Mesodermal cell (in vitro differentiated cells): ENCODE measurements around the gene SNX30.

ENCODE experiments used
- H3K27ac ChIP-seq: 2 replicates; pipeline ENCODE4 v1.7.0; 2013; ENCODE audit warnings: mild to moderate bottlenecking, low read depth, low read length, moderate library complexity; ENCODE audit not compliant: severe bottlenecking
- H3K36me3 ChIP-seq: 2 replicates; pipeline ENCODE4 v1.7.1; 2013; ENCODE audit warnings: mild to moderate bottlenecking, low read length, moderate library complexity; ENCODE audit not compliant: control insufficient read depth, insufficient read depth
- H3K4me1 ChIP-seq: one replicate; pipeline ENCODE4 v1.7.1; 2013; ENCODE audit warnings: mild to moderate bottlenecking, low read length; ENCODE audit not compliant: insufficient read depth, control insufficient read depth, poor library complexity, severe bottlenecking
- H3K4me3 ChIP-seq: 2 replicates; pipeline ENCODE4 v1.7.0; 2013; ENCODE audit warnings: low read length, control low read depth, mild to moderate bottlenecking; ENCODE audit not compliant: insufficient read depth, poor library complexity, severe bottlenecking; ENCODE audit errors: extremely low read depth
- H3K9me3 ChIP-seq: 2 replicates; pipeline ENCODE4 v1.7.1; 2013; ENCODE audit warnings: mild to moderate bottlenecking, low read length, moderate library complexity; ENCODE audit not compliant: control insufficient read depth
- WGBS, 2 experiments: methylation state at CpG; one replicate each; pipeline ENCODE4 v1.1.5; 2013; ENCODE audit warnings: missing lambda C conversion rate in 2 of 2; ENCODE audit not compliant: insufficient coverage in 2 of 2; 5-methylcytosine and 5-hydroxymethylcytosine counted together

SNX30 gene

DNA sequence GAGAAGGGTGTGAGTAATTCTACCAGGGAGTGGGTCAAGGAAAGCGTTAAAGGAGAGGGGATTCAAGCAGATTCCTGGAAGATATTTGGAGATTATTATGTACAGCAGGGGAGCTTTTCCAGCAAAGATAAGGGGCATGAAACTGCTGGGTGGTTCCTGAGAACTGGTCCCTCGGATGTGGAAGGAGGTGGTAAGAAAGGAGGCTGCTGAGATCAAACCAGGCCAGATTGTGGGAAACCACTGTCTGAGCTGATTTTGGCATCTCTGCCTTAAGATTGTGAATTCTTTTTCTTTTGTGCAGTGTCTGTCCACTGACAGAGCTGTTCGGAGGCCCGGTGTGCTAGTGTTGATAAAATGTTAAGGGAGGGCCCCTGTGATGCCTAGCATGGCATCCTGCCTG lies 45.4 kb downstream of the SNX30 start:
- no peaks in the 10 kb centered on the region for H3K4me1 ChIP-seq
- H3K9me3 ChIP-seq = no peaks in the 10 kb centered on the region
- 58 to 82% methylated on average over 2 to 4 of the region's 4 CpGs for WGBS, 2 experiments
- H3K4me3 ChIP-seq = no peak overlapping the region
- no peak overlapping the region for H3K27ac ChIP-seq
- H3K36me3 ChIP-seq = no peaks in the 10 kb centered on the region

DNA sequence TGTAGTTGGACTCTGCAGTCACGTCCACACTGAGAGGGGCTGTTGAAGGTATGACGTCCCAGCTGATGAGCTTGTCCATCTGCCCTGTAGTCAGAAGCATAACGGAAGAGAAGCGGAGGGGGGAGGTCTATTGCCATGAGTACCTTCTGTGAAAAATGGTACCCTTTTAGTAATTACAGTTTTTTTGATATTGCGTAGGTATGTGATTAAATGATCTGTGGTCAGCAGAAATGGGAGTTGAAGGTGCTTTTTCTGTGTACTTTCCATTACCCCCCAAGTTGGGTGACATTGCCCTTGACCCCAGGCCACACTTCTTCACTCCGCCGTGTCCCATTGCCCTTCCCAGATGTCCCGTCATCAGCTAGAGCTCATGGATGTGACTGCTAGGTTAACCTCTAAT lies 45.9 kb downstream of the SNX30 start:
- WGBS, 2 experiments = 95 to 100% methylated on average over 6 of the region's 8 CpGs
- H3K9me3 ChIP-seq = no peaks in the 10 kb centered on the region
- no peak overlapping the region for H3K4me3 ChIP-seq
- no peaks in the 10 kb centered on the region for H3K36me3 ChIP-seq
- H3K4me1 ChIP-seq = no peaks in the 10 kb centered on the region
- H3K27ac ChIP-seq = no peak overlapping the region

DNA sequence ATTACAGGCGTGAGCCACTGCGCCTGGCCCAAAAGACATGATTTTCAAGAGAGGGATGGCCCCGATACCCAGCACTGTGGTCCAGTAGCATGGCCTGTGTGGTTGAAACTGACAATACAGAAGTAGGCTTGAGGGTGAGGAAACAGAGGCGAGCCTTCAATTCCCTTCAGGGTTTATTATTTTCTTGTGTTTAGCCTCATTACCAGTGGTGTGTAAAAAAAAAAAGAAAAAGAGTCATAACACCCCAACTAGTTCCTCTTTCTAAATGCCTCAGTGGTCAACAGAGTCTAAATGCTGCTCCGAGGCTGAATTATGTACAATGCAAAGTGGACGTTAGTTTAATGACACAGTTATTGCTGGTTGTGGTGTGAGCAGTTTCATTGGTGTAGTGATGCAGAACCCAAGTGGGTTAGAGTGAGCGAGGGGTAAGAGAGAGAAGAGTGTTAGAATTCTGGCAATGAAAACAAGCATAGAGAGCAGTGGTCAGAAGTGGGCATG lies 58.8 kb downstream of the SNX30 start:
- no peak overlapping the region for H3K4me3 ChIP-seq
- WGBS, 2 experiments = 90 to 95% methylated on average over 6 of the region's 7 CpGs
- H3K36me3 ChIP-seq = peaks cover 9% of the 10 kb centered on the region
- peaks cover 18% of the 10 kb centered on the region for H3K4me1 ChIP-seq
- H3K9me3 ChIP-seq = no peaks in the 10 kb centered on the region
- no peak overlapping the region for H3K27ac ChIP-seq

DNA sequence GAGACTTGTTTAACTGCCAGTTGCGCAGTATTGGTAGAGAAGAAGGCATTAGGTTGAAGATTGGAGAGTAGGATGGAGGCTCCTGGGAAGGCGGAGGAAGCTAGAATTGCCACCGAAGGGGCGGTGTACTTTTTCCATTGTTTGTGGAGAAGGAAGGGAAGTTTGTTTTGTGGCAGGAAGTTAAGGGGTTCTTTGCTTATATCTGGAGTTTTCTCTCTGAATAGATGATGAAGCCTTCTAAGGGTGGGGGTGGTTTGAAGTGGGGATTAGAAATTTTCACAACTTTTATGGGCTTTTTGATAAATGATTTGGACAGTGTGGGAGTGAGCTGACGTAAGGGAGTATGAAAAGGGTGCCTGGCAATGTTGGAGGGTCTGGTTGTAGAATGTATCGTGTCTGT lies 59.3 kb downstream of the SNX30 start:
- peaks cover 18% of the 10 kb centered on the region for H3K4me1 ChIP-seq
- peaks cover 4% of the 10 kb centered on the region for H3K36me3 ChIP-seq
- WGBS, 2 experiments = 82 to 84% methylated on average over 6 of the region's 6 CpGs
- no peaks in the 10 kb centered on the region for H3K9me3 ChIP-seq
- no peak overlapping the region for H3K4me3 ChIP-seq
- H3K27ac ChIP-seq = no peak overlapping the region

DNA sequence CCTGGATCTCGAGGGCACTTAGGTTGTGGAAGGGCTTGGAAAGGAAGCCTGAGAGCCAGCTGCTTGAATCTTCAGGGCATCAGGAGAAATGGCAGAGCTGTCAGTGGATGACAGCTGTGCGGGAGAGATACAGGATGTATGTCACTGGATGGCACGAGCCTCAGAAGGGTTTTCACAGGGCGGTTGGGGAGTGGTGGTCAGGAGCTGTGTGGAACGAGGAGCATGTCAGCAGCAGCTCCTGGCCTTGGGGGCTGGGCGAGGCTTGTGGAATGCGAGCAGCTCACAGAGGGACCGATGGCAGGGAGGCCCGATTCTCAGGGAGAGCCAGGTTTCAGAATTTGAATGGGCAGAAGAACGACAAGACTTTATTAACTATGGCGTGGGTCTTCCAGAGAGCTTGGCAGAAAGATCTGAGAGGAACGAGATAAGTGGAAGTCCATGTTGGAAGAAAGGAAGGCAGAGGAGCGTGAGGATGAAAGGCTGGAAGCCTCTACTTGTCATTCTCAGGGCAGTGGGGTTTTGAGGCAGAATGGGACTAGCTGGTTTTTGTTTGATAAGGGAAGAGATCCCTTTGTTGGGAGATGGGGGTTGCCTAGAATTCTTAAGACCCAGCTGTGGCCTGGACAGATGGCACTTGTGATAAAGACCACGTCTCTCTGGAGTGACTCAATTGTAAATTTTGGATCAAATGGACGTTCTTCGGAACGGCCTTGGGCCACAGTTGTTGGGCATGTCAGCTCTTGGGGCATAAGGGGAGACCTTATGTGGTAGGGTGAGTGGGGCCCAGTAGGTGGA lies 60.3 kb downstream of the SNX30 start:
- H3K4me1 ChIP-seq = peaks cover 18% of the 10 kb centered on the region
- H3K4me3 ChIP-seq = no peak overlapping the region
- 74 to 75% methylated on average over 17 of the region's 17 CpGs for WGBS, 2 experiments
- no peak overlapping the region for H3K27ac ChIP-seq
- H3K36me3 ChIP-seq = peaks cover 4% of the 10 kb centered on the region
- no peaks in the 10 kb centered on the region for H3K9me3 ChIP-seq

DNA sequence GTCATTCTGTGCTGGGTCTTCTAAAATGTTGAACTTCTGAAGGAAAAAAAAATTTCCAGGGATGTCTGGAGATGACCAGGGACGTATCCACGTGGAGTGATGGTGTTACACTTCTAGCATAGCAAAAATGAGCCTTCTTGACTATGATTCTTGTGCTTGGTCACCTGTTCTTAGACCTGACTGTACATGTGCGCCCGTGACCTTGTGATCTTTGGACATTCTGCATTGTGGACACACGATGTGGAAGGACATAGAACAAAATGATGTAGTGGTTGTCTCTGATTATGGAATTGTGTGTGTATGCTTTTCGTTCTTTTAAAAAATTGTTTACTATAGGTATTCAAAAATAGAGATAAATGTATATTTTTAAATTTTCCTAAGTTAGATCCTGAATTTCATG lies 61.0 kb downstream of the SNX30 start:
- H3K9me3 ChIP-seq = no peaks in the 10 kb centered on the region
- H3K36me3 ChIP-seq = peaks cover 4% of the 10 kb centered on the region
- no peak overlapping the region for H3K4me3 ChIP-seq
- no peak overlapping the region for H3K27ac ChIP-seq
- WGBS, 2 experiments = 99 to 100% methylated on average over 4 of the region's 6 CpGs
- peaks cover 18% of the 10 kb centered on the region for H3K4me1 ChIP-seq

DNA sequence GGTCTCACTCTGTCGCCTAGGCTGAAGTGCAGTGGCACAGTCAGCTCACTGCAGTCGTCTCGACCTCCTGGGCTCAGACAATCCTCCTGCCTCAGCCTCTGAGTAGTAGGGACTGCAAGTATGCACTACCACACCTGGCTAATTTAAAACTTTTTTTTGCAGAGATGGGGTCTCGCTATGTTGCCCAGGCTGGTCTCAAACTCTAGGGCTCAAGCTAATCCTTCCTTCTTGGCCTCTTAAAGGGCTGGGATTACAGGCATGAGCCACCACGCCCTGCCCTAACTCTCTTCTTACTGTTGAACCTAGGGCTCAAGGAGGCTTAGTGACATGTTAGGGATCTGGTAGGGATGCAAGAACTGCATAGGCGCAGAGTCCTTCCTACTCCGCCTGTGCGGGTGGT lies 65.3 kb downstream of the SNX30 start:
- Histone ChIP-seq H3K27ac (no peak overlapping the region), H3K9me3 (no peaks in the 10 kb centered on the region), H3K4me1 (peaks cover 6% of the 10 kb centered on the region), H3K36me3 (peaks cover 7% of the 10 kb centered on the region), H3K4me3 (no peak overlapping the region)
- 82 to 90% methylated on average over 4 to 5 of the region's 8 CpGs for WGBS, 2 experiments

DNA sequence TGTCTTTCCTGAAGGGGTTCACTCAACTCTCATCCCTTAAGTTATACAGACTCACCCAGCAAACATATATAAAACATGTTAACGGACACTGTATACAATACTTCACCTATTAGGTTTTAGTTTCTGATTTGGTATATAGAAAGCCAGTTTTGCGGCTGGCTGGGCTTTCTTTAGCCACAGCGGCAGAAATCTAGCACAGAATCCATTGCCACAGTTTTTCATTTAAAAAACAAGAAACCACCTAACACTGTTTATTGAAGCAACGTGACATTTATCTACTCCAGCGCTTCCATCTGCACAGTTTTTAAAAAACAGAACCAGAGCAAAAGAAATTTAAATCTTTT lies 67.3 kb downstream of the SNX30 start:
- Histone ChIP-seq H3K36me3 (peaks cover 7% of the 10 kb centered on the region), H3K9me3 (no peaks in the 10 kb centered on the region), H3K4me1 (no peaks in the 10 kb centered on the region), H3K27ac (no peak overlapping the region), H3K4me3 (no peak overlapping the region)
- 80 to 100% methylated on average over 1 to 4 of the region's 5 CpGs for WGBS, 2 experiments

DNA sequence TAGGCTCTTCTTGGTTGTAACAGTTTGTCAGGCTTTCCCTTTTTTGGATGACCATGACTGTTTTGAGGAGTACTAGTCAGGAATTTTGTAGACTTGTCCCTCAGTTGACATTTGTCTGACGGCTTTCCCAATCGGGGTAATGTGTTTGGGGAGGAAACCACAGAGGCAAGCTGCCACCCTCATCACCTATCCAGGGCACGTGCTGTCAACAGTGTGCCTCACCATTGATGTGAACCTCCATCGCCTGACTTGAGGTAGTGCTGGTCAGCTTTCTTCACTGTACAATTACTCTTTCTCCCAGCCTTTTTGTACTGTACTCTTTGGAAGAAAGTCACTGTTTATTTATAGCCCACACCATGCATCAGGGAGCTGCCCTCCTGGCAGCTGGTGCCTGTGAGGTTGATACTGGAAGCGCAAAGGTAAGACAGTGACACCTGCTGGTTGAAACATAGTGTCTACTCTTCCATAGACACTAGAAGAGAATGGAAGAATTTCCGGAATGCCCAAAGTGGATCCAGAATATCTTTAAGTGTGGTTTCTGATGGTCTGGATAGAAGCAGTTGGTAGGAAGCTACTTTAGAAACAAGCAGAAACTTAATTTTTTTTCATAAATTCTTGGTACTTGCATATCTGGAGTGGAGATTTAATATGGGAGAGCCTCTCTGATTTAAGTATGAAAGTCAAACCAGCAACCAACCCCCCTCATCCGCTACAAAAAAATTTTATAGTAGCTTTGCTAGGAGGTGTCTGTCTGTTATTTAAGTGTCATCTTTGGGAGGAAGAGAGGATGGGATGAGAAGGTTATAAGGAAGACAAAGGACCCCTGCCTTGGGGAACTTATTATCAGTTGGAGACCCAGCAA lies 69.3 kb downstream of the SNX30 start:
- Histone ChIP-seq H3K4me3 (no peak overlapping the region), H3K27ac (no peak overlapping the region), H3K4me1 (no peaks in the 10 kb centered on the region), H3K36me3 (peaks cover 7% of the 10 kb centered on the region), H3K9me3 (no peaks in the 10 kb centered on the region)
- 85 to 89% methylated on average over 3 to 4 of the region's 7 CpGs for WGBS, 2 experiments

DNA sequence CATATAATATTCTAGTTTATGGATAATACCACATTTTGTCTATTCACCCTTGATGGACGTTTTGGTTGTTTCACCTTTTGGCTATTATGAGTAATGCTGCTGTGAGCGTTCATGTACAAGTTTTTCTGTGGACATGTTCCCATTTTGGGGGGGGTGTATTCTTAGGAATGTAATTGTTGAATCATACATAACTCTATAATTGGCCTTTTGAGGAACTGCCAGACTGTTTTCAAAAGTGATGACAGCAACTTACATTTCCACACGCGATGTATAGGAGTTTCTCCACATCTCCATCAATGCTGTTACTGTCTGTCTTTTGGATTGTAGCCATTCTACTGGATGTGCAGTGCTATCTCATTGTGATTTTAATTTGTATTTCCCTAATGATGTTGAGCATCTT lies 70.3 kb downstream of the SNX30 start:
- H3K4me3 ChIP-seq = no peak overlapping the region
- H3K9me3 ChIP-seq = no peaks in the 10 kb centered on the region
- H3K36me3 ChIP-seq = peaks cover 7% of the 10 kb centered on the region
- no peaks in the 10 kb centered on the region for H3K4me1 ChIP-seq
- H3K27ac ChIP-seq = no peak overlapping the region
- WGBS, 2 experiments = 92% methylated on average over 2 of the region's 4 CpGs; no CpG with 5 or more reads in 1 of the 2 experiments

DNA sequence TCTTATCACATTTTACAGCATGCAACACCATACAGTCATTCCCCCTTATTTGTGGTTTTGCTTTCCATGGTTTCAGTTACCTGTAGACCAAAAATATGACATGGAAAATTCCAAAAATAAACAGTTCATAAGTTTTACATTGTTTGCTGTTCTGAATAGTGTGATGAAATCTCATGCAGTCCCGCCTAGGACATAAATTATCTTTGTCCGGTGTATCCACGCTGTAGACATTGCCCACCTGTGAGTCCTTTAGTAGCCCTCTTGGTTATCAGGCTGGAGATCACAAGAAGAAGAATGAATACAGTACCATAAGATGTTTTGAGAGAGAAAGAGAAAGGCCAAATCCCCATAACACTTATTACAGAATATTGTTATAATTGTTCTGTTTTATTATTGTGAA lies 72.1 kb downstream of the SNX30 start:
- Histone ChIP-seq H3K27ac (no peak overlapping the region), H3K4me1 (no peaks in the 10 kb centered on the region), H3K36me3 (peaks cover 7% of the 10 kb centered on the region), H3K4me3 (no peak overlapping the region), H3K9me3 (no peaks in the 10 kb centered on the region)
- 92 to 93% methylated on average over 2 to 3 of the region's 3 CpGs for WGBS, 2 experiments
